ENCODE data around the gene ZFYVE27.

GRCh38 chr10:97717627-97718026 lies 19.3 kb upstream of the ZFYVE27 start:
- TF ChIP-seq, protein P1, sequence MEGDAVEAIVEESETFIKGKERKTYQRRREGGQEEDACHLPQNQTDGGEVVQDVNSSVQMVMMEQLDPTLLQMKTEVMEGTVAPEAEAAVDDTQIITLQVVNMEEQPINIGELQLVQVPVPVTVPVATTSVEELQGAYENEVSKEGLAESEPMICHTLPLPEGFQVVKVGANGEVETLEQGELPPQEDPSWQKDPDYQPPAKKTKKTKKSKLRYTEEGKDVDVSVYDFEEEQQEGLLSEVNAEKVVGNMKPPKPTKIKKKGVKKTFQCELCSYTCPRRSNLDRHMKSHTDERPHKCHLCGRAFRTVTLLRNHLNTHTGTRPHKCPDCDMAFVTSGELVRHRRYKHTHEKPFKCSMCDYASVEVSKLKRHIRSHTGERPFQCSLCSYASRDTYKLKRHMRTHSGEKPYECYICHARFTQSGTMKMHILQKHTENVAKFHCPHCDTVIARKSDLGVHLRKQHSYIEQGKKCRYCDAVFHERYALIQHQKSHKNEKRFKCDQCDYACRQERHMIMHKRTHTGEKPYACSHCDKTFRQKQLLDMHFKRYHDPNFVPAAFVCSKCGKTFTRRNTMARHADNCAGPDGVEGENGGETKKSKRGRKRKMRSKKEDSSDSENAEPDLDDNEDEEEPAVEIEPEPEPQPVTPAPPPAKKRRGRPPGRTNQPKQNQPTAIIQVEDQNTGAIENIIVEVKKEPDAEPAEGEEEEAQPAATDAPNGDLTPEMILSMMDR (IDR thresholded peaks at IDR 0.05; ENCODE audit: extremely low read depth in 1 of 2, insufficient read depth in 1 of 2, low read depth in 1 of 2, low read length in 2 of 2) = no peak
- TF ChIP-seq POLR2A (IDR thresholded peaks at IDR 0.05; ENCODE audit: low read depth, low read length) (no peak), POLR2AphosphoS5 (IDR thresholded peaks at IDR 0.05; ENCODE audit: insufficient read depth, low read depth, low read length) (no peak), FOS (IDR thresholded peaks at IDR 0.05; ENCODE audit: borderline replicate concordance, insufficient read depth, low read length) (no peak), JUN (IDR thresholded peaks at IDR 0.05; ENCODE audit: borderline replicate concordance, insufficient read depth, insufficient read length, low read depth) (no peak), MYC (IDR thresholded peaks at IDR 0.05; ENCODE audit: low read depth, low read length) (no peak)
